Stimulated activated CD4-positive, alpha-beta T cell treated with anti-CD3 and anti-CD28 coated beads, TNF-alpha, amount 100 ng/mL, for 4 hours (primary cell): ENCODE measurements around the gene JAM3.

ENCODE experiments used
- DNase-seq, 3 experiments: peaks; one replicate each; pipeline ENCODE4 v3.0.0-alpha.2; 2020; ENCODE audit warnings: low read depth in 3 of 3

The JAM3 gene

DNA sequence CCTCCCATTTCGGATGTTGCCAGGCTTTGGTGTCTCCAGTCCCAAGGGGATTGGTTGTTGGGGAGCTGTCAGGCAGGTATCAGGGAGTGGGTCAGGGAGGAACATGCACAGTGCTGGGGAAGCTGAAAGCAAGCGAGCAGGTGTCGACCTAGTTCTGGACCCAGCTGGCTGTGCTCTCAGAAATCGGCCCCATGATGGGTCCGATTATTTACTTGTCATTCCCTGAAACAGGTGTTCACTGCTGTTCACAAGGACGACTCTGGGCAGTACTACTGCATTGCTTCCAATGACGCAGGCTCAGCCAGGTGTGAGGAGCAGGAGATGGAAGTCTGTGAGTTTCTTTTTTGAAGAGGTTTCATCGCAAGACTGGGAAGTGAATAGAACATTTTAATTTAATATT lies 76.8 kb downstream of the JAM3 start:
- no peak for DNase-seq

- DNase-seq, result no peak
These were observed 77.7 kb downstream of the JAM3 start for GRCh38 chr11:134146598-134146997.

DNA sequence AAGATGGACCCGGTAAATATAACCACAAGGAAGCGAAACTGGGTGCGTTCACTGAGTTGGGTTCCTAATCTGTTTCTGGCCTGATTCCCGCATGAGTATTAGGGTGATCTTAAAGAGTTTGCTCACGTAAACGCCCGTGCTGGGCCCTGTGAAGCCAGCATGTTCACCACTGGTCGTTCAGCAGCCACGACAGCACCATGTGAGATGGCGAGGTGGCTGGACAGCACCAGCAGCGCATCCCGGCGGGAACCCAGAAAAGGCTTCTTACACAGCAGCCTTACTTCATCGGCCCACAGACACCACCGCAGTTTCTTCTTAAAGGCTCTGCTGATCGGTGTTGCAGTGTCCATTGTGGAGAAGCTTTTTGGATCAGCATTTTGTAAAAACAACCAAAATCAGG lies 80.5 kb downstream of the JAM3 start:
- DNase-seq, result no peak

DNA sequence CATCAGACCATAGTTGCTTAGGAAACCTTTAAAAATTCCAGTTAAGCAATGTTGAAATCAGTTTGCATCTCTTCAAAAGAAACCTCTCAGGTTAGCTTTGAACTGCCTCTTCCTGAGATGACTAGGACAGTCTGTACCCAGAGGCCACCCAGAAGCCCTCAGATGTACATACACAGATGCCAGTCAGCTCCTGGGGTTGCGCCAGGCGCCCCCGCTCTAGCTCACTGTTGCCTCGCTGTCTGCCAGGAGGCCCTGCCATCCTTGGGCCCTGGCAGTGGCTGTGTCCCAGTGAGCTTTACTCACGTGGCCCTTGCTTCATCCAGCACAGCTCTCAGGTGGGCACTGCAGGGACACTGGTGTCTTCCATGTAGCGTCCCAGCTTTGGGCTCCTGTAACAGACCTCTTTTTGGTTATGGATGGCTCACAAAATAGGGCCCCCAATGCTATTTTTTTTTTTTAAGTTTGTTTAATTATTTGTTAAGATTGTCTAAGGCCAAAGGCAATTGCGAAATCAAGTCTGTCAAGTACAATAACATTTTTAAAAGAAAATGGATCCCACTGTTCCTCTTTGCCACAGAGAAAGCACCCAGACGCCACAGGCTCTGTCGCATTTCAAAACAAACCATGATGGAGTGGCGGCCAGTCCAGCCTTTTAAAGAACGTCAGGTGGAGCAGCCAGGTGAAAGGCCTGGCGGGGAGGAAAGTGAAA lies 81.5 kb downstream of the JAM3 start:
- DNase-seq, result no peak

DNA sequence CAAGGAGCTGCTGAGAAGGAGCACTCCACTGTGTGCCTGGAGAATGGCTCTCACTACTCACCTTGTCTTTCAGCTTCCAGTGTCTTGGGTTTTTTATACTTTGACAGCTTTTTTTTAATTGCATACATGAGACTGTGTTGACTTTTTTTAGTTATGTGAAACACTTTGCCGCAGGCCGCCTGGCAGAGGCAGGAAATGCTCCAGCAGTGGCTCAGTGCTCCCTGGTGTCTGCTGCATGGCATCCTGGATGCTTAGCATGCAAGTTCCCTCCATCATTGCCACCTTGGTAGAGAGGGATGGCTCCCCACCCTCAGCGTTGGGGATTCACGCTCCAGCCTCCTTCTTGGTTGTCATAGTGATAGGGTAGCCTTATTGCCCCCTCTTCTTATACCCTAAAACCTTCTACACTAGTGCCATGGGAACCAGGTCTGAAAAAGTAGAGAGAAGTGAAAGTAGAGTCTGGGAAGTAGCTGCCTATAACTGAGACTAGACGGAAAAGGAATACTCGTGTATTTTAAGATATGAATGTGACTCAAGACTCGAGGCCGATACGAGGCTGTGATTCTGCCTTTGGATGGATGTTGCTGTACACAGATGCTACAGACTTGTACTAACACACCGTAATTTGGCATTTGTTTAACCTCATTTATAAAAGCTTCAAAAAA lies 82.3 kb downstream of the JAM3 start:
- DNase-seq, result no peak

DNA sequence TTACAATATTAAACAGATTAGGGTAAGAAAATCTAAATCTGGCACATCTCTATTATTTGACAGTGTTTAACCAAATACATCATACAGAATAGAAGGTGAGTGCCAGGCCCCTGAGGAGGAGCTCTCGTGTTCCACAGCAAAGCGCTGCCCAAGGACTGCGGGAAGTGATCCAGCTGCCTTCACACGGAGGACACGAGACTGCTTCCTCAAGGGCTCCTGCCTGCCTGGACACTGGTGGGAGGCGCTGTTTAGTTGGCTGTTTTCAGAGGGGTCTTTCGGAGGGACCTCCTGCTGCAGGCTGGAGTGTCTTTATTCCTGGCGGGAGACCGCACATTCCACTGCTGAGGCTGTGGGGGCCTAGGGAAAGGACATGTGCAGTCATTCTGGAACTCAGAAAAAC lies 83.8 kb downstream of the JAM3 start:
- DNase-seq, result no peak

GRCh38 chr11:134153147-134153905 lies 84.5 kb downstream of the JAM3 start:
- no peak for DNase-seq

- no peak for DNase-seq
These were observed 85.6 kb downstream of the JAM3 start for GRCh38 chr11:134154441-134154840.

DNA sequence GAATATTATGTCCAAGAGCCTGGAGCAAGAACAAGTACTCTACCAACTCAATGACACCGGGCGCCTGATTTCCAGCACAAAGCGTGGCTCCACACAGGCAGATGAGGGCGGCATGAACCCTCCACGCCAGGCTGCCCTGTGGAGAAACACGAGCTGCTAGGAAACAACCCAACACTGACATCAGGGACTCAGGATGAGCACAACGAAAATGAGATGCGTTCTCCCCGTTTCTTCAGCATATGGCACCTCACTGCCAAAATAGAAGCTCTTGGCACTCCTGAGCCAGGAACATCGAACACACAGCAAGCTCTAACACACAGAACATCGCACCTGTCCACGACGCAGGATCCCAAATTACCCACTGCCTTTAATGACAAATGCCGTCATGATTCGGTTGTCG lies 86.6 kb downstream of the JAM3 start:
- DNase-seq, result no peak

- DNase-seq, result no peak
These were observed 87.3 kb downstream of the JAM3 start for GRCh38 chr11:134155946-134156865.

DNA sequence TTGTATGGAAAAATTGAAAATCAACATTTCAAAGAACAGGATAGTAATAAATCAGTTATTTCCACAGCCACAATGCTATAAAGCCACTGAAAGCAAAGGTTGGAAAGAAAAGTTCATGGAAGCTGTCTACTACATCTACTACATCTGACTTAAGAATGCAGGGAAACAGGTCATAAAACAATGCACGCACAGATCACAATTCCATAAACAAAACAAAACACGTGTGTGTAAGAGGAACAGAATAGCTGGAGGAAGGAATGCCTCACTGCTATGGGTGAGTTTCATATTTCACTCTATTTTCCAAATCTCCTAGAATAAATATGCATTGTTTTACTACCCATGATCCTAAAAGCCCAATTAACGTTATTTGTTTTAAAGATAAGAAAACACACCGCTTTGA lies 88.6 kb downstream of the JAM3 start:
- no peak for DNase-seq

- DNase-seq, result no peak
These were observed 89.2 kb downstream of the JAM3 start for GRCh38 chr11:134158023-134158422.

- no peak for DNase-seq
These were observed 90.8 kb downstream of the JAM3 start for GRCh38 chr11:134159652-134160051.

DNA sequence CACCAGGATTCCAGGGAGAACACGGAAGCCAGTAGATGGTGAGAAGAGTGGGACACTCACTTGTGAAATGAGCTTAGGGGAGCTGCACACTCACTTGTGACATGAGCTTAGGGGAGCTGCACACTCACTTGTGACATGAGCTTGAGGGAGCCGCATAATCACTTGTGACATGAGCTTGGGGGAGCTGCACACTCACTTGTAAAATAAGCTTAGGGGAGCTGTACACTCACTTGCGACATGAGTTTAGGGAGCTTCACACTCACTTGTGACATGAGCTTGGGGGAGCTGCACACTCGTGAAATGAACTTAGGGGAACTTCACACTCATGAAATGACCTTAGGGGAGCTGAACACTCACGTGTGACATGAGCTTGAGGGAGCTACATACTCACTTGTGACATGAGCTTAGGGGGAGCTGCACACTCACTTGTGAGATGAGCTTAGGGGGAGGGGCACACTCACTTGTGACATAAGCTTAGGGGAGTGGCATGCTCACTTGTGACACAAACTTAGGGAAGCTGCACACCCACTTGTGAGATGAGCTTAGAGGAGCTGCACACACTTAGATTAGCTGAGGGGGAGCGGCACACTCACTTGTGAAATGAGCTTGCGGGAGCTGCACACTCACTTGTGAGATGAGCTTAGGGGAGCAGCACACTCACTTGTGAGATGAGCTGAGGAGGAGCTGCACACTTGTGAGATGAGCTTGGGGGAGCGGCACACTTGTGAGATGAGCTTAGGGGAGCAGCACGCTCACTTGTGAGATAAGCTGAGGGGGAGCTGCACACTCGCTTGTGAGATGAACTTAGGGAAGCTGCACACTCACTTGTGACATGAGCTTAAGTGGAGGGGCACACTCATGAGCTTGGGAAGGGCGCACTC lies 95.9 kb downstream of the JAM3 start:
- DNase-seq, result no peak

DNA sequence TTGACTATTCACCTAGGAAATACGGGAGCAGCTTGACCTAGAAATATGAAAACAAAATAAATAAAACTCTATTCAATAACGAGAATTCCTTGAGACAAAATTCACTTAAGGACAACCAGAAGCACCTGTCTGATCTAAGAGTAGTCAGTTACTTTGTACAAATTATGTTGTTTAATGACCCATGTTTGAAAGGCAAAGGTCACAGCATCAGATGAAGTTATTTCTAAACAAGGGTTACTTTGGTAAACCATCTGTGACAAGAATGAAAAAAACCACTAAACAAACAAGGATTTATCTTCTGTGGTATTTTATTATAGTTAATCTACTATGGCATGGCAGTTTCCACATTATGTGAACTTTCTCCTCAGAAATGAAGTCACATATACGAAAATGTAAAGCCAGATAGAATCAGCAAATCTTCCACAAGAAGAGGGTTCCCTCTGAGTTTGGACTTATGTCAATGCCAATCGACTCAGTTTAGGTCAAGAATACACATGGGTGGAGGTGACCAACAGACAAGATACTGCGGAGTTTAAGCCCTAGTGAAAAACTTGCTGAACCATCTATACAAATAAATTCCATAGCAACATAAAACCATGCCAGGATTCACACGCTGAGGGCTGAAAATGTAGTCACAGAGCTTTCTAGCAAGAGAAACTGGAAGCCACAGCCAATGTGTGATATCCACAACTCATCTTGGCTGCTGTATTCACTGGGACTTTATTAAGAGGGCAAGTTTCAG lies 101.5 kb downstream of the JAM3 start:
- no peak for DNase-seq

DNA sequence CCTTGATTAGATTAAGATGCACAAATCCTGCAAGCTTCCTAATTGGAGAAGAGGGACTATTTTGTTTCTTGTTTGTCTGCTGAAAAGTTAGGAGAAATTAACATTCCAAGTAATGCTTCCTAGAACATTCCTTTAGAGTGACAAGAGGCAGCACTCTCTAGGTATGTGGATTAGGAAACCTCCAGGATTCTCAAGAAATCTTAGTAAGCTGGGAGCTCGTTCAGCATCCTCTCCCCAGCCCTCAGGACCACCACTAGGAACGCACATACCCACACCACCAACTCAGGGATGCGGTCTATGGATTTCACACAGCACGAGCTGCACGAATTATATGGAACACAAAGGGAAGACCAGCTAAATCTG lies 102.0 kb downstream of the JAM3 start:
- no peak for DNase-seq

DNA sequence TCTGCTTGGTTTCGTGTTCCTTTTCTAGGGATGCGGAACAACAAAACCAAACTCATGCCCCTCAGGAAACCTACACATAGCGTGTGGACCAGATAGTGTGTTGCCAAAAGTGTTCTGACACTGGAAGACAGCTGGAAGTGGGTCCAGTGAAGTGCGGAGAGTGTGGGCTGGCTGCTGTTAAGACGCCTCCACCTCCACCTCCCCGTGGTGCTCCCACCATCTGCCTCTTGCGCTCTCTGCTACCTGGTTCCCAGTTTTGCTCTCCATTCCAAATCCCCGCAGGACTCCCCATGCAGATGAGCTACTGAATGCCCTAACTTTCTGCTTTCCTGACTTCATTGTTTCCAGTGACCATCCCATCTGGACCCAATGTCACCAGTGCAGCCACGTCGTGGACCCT lies 103.1 kb downstream of the JAM3 start:
- DNase-seq, result no peak

DNA sequence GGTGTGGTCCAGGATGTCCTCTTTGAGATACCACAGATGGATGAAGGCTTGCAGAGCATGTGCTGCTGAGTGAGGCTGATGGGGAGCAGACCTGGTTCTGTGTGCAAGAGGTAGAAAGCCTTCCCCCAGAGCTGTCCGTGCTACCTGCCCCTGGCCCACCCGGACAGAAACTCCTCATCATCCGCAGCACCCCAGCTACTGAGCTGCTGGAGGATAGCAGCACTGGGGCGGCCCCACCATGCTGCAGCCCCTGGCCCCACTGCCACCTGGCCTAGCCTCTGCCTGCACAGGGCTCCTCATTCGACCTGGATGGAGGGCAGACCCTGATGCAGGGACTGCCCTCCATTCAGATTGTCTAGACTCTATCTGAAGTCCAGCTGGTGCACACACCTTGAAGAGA lies 104.4 kb downstream of the JAM3 start:
- no peak for DNase-seq

DNA sequence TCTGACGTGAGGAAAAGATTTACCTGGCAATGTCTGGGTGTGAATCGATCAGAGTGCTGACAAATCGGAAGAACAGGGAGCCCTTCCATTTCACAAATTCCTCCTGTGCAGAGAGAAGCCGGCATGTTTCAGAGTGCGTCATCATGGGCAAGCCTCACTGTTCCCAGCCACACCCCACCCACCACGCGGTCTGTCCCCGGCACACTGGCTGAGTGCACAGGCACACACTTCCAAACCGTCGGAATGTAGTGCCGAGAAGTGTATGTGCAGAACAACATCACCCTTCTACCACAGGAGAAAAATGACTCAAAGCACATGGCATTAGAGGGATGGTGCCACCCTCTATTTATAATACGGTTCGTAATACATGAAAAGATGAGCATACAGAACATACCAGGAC lies 107.4 kb downstream of the JAM3 start:
- no peak for DNase-seq

DNA sequence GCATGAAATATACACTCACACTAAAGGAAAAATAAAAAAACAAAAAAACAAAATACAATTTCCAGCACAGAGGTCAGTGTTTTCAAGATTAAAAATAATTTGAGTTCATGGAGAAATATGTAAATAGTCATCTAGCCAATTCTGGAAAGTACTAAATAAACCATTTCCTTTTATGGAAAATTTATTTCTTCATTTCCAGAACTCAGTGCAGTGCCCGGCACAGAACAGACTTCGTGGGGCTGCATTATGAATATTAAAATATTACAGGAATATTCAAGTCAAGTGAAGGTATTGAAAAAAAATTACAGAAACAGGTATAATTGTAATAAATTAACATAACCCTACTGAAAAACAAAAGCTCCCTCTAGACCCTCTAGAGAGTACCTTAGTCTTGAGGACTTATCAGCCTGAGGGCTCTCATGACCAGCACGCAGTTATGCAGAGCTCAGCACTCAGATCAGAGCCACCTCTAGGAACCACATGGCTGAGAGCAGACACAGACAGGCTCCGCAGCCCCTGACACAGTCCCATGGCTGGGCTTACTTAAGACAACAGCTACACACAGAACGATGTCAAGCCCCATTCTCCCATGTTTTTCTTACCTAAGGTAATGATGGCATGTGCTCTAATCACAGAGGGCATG lies 109.3 kb downstream of the JAM3 start:
- no peak for DNase-seq
